Activated CD4-positive, alpha-beta T cell treated with anti-CD3 and anti-CD28 coated beads, Interleukin-2, amount 50 U/mL, for 24 hours (primary cell): ENCODE measurements around the gene RARS2.
"Not testable (repeated sequence)": the region's sequence is repeated elsewhere in the genome, so short reads cannot be mapped to it uniquely, and the experiment has no call there.

Source experiments
- DNase-seq, 2 donors: peaks; one replicate each; pipeline ENCODE4 v3.0.0-alpha.2; 2020; ENCODE audit warnings: low read depth in 1 of 2, low spot score in 1 of 2

The RARS2 gene

GRCh38 chr6:87501809-87502572 lies 87.8 kb downstream of the RARS2 start:
- no peak for DNase-seq

DNA sequence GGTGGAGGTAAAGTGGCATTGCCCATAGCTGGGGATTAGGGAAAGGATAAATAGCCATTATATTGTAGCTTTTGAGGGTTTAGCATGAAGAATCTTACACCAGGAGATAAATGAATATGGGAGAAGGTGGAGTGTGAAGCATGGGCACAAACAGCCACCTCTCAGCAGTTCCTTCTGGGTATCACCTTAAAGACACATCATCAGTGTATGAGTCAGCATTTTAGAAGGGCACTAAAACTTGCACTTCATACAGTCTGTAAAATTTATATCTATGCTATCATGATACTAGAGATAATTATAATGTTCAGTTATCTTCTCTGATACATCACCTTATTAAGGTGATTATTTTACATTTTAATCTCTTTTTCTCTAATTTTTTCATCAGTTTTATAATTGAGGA lies 91.7 kb downstream of the RARS2 start:
- DNase-seq: no peak

- DNase-seq: no peak
These were observed 94.9 kb downstream of the RARS2 start for GRCh38 chr6:87494761-87495422.

GRCh38 chr6:87489326-87489725 lies 100.5 kb downstream of the RARS2 start:
- not testable (repeated sequence) for DNase-seq

DNA sequence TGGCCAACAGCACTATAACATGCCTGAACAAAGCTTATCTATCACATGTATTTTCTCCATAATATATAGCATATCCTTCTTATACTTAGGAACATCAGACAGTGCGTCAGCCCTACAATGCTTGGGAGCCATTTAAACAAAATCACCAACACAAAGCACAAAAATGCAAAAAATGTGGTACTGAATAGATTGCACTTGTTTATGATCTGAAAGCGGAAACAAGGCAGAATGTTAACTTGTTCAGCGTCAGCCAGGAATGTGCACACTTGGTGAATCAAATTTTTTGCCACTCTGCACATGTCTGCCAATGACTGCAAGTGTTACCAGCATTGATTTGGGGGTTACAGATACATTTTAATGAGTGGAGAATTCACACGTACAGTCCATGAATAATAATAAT lies 102.2 kb downstream of the RARS2 start:
- DNase-seq: no peak

DNA sequence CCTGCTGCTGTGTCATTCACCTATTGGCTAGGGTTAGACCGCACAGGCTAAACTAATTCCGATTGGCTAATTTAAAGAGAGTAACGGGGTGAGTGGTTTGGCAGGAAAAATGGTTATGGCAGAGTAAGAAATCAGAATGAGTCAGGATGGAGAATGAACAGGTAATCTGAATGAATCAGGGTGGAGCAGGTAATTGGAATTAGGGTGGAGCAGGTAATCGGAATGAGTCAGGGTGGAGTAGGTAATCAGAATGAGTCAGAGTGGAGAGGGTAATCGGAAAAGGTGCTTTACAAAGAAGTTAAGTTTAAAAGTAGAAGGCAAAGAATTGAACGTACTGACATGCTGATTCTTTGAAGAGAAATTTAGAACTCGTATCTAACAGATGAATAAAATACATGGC lies 105.3 kb downstream of the RARS2 start:
- no peak for DNase-seq

DNA sequence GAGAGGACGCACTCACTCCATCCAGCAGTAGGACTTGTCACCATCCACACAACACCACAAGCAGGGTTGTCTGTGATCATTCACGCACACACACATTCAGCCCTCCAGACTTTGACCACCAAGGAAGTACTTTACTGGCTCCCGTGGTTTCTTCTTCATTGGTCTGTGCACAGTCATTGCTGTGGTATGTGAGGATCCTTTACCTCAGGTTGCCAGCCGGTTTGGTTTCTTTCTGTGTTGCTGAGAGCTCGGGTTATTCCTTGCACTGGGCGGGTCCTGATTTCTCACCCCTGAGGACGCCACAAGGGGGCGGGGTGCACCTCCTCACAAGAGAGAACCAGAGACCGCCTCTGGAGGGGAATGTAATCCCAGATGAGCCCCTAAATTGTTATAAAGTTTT lies 105.9 kb downstream of the RARS2 start:
- no peak for DNase-seq

- no peak for DNase-seq
These were observed 107.4 kb downstream of the RARS2 start for GRCh38 chr6:87482366-87482765.

- DNase-seq: no peak
These were observed 107.9 kb downstream of the RARS2 start for GRCh38 chr6:87481931-87482330.

- DNase-seq: peak in 1 of 2 donors; percentile 38
These were observed 116.3 kb downstream of the RARS2 start for GRCh38 chr6:87473419-87473903.

- DNase-seq: peak; percentile 79 to 82
These were observed 117.0 kb downstream of the RARS2 start, which contains the start of gene SLC35A1 for GRCh38 chr6:87472525-87473418. SLC35A1 (plus strand) TSS chr6:87472974; CDS start chr6:87473004, 30 bp downstream.

DNA sequence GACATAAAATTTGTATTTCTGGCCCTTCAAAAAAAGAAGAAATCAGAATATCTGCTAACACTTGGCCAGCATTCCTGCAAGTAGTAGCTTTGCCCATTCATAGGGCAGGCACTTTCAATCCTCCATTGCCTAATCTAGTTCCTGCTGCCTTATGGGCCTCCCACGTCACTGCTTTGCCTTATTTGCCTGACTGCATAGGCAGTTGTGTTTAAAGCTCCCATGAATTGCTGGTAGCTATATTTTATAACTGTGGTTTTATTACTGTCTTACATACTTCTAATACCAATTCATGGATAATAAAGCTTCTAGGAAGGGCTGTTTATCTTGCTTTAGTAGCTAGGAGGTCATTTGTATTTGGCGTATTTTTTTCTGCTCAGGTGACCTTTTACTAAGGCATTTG lies 124.7 kb downstream of the RARS2 start:
- DNase-seq: no peak
